Body of pancreas (tissue), 4 donors: Measurements from ENCODE around the gene ADCYAP1R1.

ENCODE experiments used
- CTCF ChIP-seq, 7 experiments: fragments of 450-650 bp in 4 of 7; fragments of 200-600 bp in 3 of 7; sonication (generic) in 3 of 7; IDR thresholded peaks; one replicate each; pipeline ENCODE4 v1.5.1; 2016 to 2019; ENCODE audit warnings: antibody characterized with exemption in 7 of 7
- POLR2A ChIP-seq, 3 donors: fragments of 450-650 bp; IDR thresholded peaks; one replicate each; pipeline ENCODE4 v1.6.1; 2016; ENCODE audit warnings: antibody characterized with exemption in 3 of 3, mild to moderate bottlenecking in 2 of 3

DNA sequence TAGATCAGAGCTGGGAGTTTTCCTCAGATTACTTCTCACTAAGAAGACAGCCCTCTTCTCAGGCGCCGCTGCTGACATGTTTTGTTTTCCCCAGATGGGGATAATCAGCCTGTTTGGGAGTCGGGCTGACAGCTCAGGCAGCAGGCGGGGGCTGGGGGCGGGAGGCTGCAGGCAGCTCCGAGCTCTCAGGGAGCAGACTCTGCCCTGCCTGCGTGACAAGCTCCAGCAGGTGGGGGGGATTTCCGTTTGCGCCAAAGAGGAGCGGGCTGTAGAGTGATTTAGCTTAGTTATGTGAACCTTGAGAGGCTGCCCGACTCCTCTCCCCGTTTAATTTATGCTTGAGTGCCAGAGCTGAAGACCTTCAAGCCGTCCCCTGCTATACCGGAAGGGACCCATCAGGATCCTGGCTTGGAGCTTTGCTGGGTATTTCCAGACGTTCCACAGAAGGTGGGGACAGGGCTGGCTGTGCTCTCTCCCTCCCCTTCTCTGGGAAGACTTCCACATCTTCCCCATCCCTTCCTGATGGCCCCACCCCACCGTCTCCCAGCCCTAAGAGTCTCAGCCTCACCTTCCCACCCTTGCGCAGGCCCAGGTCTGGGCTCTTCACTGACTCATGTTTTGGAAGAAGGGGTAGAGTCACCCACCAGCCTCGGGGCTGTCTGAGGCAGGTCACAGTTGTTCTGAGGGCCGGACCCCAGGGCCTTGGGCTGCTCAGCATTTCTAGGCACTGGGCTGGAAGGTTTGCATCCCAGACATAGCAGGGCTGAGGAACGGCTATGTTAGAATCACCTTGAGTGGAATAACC lies 24.7 kb upstream of the ADCYAP1R1 start:
- TF ChIP-seq CTCF (IDR thresholded peaks at IDR 0.05) (no peak), POLR2A (IDR thresholded peaks at IDR 0.05) (no peak)
